Measurements from ENCODE around the gene PLSCR2. TPM values are rescaled to one million over a fixed set of nuclear protein-coding genes. Genes with fewer than 3 reads are reported as not detected.

Gene PLSCR2
- total and polyA plus RNA-seq, 9 donors = 0.27 to 0.35 TPM; not detected in 7

DNA sequence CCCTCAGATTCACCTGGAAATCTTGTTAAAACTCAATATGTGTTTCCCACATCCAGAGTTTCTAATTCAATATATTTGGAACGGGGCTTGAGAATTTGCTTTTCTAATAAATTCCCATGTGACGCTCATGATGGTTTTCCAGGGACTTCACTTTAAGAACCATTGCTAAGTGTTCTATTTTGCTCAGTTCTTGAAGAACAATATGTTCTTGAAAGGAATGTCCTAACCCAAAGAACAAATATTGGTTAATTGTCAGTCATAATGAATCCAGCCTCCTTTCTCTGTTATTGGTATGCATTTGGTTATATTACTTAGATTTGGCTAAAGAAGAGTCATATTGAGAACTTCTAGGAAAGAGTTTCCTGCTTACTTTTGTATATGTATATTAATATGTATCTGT is 4.4 kb upstream of the PLSCR2 start:
- no peak for TF ChIP-seq EP300 (IDR thresholded peaks at IDR 0.05)
- no peak for TF ChIP-seq CTCF (IDR thresholded peaks at IDR 0.05)
- H3K9me3 ChIP-seq = no peaks in the 10 kb centered on the region
- no peak for DNase-seq
- intact Hi-C loops (cut with DNase I) = no loop called here
- H3K4me1 ChIP-seq (ENCODE audit: insufficient read depth) = peaks cover 1% of the 10 kb centered on the region
- no peak overlapping the region for H3K27ac ChIP-seq
- H3K27me3 ChIP-seq = no peaks in the 10 kb centered on the region
- H3K4me3 ChIP-seq = no peak overlapping the region
- no peaks in the 10 kb centered on the region for H3K36me3 ChIP-seq
- 51 to 59% (median 57%) methylated on average over 2 of the region's 2 CpGs for WGBS, 3 donors

DNA sequence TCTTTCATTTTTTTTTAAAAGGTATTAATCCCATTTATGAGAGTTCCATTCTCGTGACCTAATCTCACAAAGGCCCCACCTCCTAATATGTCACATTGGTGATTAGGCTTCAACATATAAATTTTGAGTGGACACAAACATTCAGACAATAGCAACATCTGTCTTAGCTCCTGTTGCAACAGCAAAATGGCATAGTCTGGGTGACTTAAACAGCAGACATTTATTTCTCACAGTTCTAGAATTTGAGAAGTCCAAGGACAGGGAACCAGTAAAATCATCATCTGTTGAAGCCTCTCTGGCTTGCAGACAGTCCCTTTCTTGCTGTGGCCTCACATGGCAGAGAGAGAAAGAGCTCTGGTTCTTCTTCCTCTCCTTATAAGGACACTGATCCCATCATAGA is 3.2 kb upstream of the PLSCR2 start:
- Histone ChIP-seq H3K27me3 (no peaks in the 10 kb centered on the region), H3K36me3 (no peaks in the 10 kb centered on the region), H3K9me3 (no peaks in the 10 kb centered on the region), H3K4me3 (no peak overlapping the region), H3K27ac (no peak overlapping the region), H3K4me1 (ENCODE audit: insufficient read depth) (peaks cover 1% of the 10 kb centered on the region)
- no peak for DNase-seq
- no peak for TF ChIP-seq CTCF (IDR thresholded peaks at IDR 0.05)
- TF ChIP-seq EP300 (IDR thresholded peaks at IDR 0.05) = no peak
- no peak for TF ChIP-seq POLR2A (IDR thresholded peaks at IDR 0.05)
- 92 to 98% (median 95%) methylated on average over 1 of the region's 1 CpG for WGBS, 3 donors
- intact Hi-C loops (cut with DNase I) = no loop called here

- no peak for TF ChIP-seq POLR2A (IDR thresholded peaks at IDR 0.05)
- Histone ChIP-seq H3K27ac (no peak overlapping the region), H3K4me1 (ENCODE audit: insufficient read depth) (peaks cover 1% of the 10 kb centered on the region), H3K4me3 (no peak overlapping the region), H3K27me3 (no peaks in the 10 kb centered on the region), H3K9me3 (no peaks in the 10 kb centered on the region), H3K36me3 (no peaks in the 10 kb centered on the region)
- no peak for DNase-seq
- 91 to 98% (median 92%) methylated on average over 1 of the region's 1 CpG for WGBS, 3 donors
- intact Hi-C loops (cut with DNase I) = no loop called here
Observed at GRCh38 chr3:146471012-146471411, 1.7 kb upstream of the PLSCR2 start.

- Histone ChIP-seq H3K4me1 (ENCODE audit: insufficient read depth) (peaks cover 1% of the 10 kb centered on the region), H3K27me3 (no peaks in the 10 kb centered on the region), H3K4me3 (no peak overlapping the region), H3K27ac (no peak overlapping the region), H3K36me3 (no peaks in the 10 kb centered on the region), H3K9me3 (no peaks in the 10 kb centered on the region)
- TF ChIP-seq CTCF (IDR thresholded peaks at IDR 0.05) (no peak), EP300 (IDR thresholded peaks at IDR 0.05) (no peak), POLR2A (IDR thresholded peaks at IDR 0.05) (no peak)
- DNase-seq = no peak
- intact Hi-C loops (cut with DNase I) = no loop called here
- 80 to 85% (median 83%) methylated on average over 9 of the region's 9 CpGs for WGBS, 3 donors
Observed at GRCh38 chr3:146470425-146470990, 1.1 kb upstream of the PLSCR2 start.

DNA sequence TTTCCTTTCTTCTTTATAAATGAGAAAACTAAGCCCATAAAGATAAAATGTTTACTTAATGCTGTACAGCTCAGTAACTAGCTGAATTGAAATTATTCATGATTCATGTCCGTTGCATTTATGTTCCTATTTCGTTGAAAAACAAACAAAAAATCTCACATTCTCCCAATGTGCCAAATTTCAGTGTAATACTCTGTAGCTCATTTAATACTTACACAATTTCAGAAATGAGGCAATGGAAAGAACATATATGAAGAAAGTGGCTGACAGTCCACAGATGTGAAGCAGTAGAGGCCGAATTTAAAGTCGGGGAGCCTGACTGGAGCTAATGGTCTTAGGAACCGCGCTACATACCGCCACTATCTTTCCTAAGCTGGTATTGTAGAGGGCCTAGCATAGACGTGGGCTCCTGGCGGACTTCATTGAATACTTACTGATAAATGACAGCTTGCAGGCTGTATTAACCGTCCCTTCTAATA is 651 bp downstream of the PLSCR2 start:
- WGBS, 3 donors = 70 to 77% (median 72%) methylated on average over 10 of the region's 10 CpGs
- Histone ChIP-seq H3K36me3 (no peaks in the 10 kb centered on the region), H3K27ac (peak overlapping the region in 1 of 2 donors; percentile 71), H3K27me3 (no peaks in the 10 kb centered on the region), H3K9me3 (no peaks in the 10 kb centered on the region), H3K4me3 (no peak overlapping the region), H3K4me1 (ENCODE audit: insufficient read depth) (peaks cover 1% of the 10 kb centered on the region)
- peak in 2 of 5 donors; percentile 17 to 27 for DNase-seq
- TF ChIP-seq CTCF (IDR thresholded peaks at IDR 0.05) (no peak), POLR2A (IDR thresholded peaks at IDR 0.05) (no peak), EP300 (IDR thresholded peaks at IDR 0.05) (no peak)
- intact Hi-C loops (cut with DNase I) = no loop called here
